M059J (cell line): ENCODE results near the gene C9. TPM values are rescaled to one million over a fixed set of nuclear protein-coding genes. Genes with fewer than 3 reads are reported as not detected.
A peak's percentile ranks its signal among the peaks of the same experiment; 100 is the strongest.
"Not testable (repeated sequence)": the region's sequence is repeated elsewhere in the genome, so short reads cannot be mapped to it uniquely, and the experiment has no call there.

ENCODE experiments used
- DNase-seq: peaks from one replicate; pipeline ENCODE4 v3.0.0-alpha.2; 2012; ENCODE audit warnings: low read depth
- total RNA-seq: library from RNA; depleted of rRNA; stranded (reverse); fragments of >200 nt; shearing (Covaris generic); gene quantifications from 2 replicates; pipeline ENCODE4 v1.2.3, GENCODE V29; 2014; rRNA removed

C9 gene
- total RNA-seq, 1 experiment from 2014 or later = not detected

DNA sequence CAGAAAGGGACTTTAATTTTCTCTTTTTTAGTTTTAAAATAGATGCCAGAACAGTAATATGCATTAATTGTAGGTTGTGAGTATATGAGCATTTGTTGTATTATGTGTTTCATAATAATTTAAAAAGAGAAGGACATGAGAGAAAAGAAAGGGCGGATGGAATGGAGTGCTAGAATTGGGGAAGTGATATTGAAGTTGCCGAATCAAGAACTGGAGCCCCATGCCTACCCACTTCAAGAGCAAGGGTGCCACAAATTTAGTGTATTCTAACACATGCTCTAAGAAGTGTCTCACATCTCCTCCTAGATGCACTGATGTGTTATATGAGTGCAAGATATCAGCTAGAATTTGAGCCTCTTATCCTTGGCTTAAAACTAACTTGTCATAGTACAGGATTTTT lies 101.3 kb downstream of the C9 start:
- no peak for DNase-seq

GRCh38 chr5:39260095-39260494 lies 104.2 kb downstream of the C9 start:
- DNase-seq = no peak

- no peak for DNase-seq
Measured at GRCh38 chr5:39257554-39257953, 106.7 kb downstream of the C9 start.

DNA sequence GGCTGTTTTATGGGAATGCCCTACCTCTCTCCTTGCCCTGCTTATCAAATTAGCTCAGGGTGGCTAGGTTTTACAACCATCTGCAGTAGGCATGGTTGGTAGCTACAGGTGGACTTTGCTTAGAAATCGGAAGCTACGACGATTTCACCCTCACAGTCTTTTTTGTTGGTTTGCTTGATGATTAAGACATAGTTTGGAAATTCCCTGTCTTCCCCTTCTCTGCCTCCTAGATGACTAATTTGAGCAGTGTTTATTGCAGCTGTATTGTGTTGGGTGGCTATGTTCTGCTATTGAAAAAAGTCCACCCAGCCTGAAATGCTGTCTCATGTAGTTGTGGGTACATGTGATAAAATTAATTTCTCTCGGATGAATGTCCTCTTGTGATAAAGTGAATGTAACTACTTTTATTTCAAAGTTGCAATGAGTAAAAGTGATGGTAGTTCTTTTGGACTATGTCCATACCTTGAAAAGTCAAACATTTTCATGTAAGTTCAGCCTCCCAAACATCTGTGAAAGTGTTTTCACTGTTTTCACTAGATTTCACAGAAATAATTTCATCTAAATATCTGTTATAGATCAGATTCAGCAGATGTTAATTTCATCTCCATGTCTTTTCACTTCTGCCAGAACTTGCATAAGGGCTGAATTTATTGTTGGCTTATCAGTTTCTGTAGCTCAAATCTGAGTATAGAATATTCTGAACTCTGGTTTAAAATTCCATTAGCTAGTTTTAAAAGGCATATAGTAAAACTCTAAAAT lies 107.6 kb downstream of the C9 start:
- DNase-seq = peak; percentile 90

- DNase-seq = no peak
Measured at GRCh38 chr5:39255406-39255805, 108.9 kb downstream of the C9 start.

DNA sequence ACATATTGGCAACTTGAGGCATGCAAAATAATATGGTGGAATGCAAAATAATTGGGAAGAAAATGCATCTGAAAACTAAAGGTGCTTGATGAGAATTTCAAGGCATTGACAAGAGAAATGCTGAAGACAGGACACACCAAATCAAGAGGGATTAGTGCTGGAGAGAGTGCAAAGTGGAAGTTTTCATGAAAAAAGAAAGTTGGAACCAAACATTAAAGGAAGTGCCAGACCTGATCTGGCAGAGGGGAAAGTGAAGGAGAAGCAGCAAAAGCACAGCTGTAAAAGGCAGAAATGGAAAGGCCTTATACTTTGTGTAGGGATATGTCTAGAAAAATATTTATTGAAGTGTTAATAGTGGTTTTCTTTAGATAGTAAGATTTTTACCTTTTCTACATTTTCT lies 109.6 kb downstream of the C9 start:
- DNase-seq = no peak

- DNase-seq = peak; percentile 58
Measured at GRCh38 chr5:39253196-39253595, 111.1 kb downstream of the C9 start.

GRCh38 chr5:39249564-39250274 lies 114.6 kb downstream of the C9 start:
- no peak for DNase-seq

- DNase-seq = no peak
Measured at GRCh38 chr5:39249069-39249468, 115.2 kb downstream of the C9 start.

GRCh38 chr5:39240750-39241149 lies 123.5 kb downstream of the C9 start:
- DNase-seq = no peak

DNA sequence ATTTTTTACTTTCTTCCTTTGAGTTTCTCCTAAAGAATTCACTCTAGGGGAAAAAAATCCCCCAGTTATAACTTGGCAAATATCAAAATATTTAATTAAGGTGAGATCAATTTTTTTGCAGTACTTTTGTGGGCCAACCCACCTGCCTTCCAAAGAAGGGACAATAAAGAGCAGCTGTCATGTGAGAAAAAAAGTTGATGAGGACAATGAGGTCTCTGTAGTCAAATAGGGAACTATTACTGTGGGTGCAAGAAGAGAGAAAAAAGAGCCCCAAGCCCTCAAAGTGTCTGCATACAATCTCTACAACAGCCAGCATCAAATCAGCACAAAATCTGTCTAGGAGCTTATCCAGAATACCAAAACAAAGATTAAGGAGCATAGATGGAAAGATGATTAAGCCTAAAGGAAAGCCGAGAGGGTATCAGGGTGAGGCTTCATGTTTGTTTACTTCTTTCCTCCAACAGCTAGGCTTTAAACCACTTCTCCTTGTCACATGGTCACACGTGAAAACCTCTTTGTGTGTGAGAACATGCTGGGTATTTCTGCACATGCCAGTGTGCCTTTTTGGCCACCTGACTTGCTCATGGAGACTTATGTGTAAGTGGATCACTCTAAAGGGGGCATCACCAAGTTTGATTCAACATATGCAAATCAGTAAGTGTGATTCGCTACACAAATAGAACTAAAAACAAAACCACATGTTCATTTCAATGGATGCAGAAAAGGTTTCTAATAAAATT lies 125.8 kb downstream of the C9 start:
- no peak for DNase-seq

- DNase-seq = no peak
Measured at GRCh38 chr5:39236718-39237117, 127.6 kb downstream of the C9 start.

GRCh38 chr5:39235648-39236047 lies 128.6 kb downstream of the C9 start:
- no peak for DNase-seq

GRCh38 chr5:39234494-39234893 lies 129.8 kb downstream of the C9 start:
- DNase-seq = not testable (repeated sequence)

Other genes starting within 250 kb of the C9 start
- gene FYB1, start 144.9 kb downstream of the C9 start, total RNA-seq = 0.05 TPM in 1 of 2 replicates, not detected in the other
- gene DAB2, start 60.5 kb upstream of the C9 start, total RNA-seq = 31.7 and 45.9 TPM in 2 replicates